Measurements from ENCODE around the gene TPH1.

The TPH1 gene
- total RNA-seq = 0.90 to 1.2 reads per million in 2 experiments

DNA sequence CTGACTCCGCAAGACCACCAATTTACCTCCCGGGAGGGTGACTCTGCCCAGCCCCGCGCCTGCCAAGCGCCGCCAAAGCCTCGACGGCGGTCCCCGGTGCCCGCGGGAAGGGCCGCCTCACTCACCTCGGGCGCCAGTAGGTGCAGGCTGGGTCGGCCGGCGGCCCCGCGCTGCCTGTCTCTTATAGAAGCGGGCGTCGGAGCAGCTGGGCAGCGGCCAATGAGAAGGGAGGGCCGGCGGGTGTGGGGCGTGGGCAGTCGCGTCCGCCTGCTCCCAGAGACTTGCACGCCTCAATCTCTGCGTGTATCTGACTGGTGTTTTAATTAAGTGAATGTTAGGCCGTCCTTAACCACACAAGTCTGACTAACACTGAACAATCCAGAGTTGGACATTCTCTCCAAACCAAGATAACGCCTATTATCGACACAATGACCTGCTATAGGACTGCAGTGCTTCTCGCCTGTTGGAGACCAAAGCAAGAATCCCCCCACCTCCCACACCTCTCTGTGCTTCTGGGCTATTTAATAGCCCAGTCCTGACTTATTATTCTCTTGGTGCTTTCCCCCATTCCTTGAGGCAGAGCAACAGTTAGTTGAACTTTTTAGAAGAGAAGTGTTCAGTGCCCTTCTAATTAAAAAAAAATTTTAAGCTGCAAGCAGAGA lies at the start of gene TPH1:
TSS of gene TPH1 (minus strand) at position 154 of the 662 bp plus-strand sequence. CDS start 5,507 bp downstream, outside the sequence.
- DNase-seq (ENCODE audit: low read depth) = no peak

DNA sequence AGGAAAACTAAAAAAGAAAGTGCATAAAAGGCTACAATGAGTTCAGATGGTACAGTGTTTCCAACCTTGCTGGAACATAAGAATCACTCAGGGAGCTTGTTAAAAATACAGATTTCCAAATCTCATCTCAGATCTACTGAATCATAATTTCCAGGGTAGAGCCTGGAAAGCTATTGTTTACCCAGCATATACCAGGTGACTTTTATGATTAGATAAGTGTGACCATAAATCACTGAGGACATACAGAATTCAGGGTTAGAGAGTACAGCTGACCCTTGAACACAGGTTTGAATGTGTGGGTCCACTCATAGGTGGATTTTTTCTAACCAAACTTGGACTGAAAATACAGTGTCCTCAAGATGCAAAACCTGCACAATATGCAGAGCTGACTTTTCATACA lies 47.9 kb upstream of the TPH1 start:
- DNase-seq (ENCODE audit: low read depth) = no peak

DNA sequence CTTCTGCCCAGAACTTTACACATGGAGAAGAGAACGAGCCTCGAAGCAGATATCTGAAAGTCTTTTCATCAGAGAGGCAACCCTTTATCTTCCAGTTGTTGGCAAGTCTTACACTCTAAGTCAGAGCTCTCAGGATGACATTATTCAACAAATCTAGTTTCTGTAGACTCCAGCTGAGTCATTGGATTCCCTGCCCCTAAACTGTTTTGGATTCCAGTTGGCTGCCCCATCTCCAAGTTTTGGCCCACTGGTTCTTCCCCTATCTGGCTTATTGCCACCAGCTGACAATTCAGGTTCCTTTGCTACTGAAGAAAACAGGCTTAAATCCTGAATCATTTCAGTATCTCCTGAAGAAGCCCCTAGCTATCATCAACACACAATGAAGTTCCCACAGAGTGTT lies 45.7 kb upstream of the TPH1 start:
- DNase-seq (ENCODE audit: low read depth) = no peak

DNA sequence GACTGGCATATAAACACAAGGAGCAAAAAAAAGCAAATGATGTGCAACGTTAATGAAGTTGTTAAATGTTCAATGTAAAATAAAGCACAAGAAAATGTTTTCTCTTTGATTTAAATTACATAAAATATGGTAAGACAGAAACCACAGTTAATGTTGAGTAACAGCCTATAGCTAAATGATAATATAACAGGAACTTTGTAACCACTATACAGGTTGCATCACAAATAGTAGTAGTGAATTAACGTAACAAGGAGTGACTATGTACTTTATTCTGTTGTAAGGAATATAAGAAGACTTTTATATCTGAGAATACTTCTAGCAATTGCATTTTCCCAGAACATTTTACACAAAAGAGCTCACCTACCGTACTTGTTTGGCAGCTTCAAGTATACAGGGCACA lies 42.9 kb upstream of the TPH1 start:
- DNase-seq (ENCODE audit: low read depth) = no peak

DNA sequence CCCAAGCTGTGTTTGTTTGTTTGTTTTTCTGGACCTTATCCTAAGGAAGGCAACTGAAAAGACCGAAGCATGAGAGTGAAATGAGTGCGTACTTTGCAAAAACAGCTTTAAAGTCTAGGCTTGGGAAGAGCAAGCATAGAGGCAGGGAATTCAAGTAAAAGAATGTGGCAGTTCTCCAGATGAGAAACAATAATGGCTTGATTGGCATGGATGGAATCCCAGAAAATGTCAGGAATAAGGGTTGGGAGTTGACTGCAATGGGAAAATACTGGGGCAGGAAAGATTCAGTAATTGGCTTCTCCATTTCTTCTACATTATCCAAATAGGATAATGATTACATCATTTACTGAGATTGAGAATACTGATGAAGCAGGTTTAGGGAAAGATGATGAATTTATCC lies 42.3 kb upstream of the TPH1 start:
- DNase-seq (ENCODE audit: low read depth) = no peak

DNA sequence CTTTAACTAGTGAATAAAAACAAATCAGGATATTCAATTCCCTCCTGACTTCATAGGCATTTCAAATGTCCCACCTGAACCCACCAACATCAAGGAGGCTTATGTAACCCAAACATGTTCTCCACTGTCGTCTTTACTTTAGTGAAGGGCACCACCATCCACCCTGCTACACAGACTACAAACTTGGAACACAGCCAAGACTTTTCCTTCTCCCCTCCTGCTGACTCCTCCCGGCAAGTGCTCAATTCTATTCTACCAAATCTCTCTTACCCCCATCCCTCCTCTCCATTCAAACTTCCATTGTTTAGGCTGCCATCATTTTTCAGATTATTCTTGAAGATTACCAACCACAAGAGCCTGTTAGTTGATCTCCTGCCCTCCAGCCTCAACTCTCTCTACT lies 35.5 kb upstream of the TPH1 start:
- DNase-seq (ENCODE audit: low read depth) = no peak

DNA sequence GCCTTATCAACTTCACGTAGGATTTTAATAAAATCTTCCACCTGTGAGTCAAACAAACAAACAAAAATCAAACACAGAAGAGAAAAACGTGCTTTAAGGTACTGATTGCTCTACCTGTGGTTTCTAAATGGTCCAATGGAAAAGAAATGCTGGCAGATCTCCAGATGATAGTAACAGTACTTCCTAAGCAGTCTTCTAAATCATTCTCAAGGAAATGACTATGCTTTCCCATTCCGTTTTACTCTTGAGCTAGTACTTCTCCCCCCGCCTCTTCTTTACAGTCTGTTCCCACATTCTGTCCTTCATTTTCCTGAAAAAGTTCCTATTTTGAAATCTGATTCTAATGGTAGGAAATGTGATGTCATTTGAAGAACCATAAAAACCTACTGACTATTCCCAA lies 34.4 kb upstream of the TPH1 start:
- DNase-seq (ENCODE audit: low read depth) = no peak

DNA sequence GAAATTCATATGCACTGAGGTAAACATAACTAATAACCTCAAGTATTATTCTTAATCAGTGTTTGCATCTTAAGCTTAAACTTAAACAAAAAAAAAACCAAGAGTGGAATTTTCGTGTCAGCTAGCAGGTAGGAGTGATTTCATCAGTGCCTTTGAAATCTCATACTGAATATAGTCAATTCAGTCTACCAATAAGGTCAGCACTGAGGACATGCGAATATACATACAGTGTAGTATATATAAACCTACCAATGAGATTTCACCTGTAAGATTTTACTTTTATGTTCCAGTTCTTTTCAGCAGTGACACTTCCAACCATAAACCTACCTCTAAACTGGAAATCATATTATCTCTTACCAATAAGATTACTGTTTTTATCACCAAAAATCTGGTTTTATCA lies 32.8 kb upstream of the TPH1 start:
- no peak for DNase-seq (ENCODE audit: low read depth)

DNA sequence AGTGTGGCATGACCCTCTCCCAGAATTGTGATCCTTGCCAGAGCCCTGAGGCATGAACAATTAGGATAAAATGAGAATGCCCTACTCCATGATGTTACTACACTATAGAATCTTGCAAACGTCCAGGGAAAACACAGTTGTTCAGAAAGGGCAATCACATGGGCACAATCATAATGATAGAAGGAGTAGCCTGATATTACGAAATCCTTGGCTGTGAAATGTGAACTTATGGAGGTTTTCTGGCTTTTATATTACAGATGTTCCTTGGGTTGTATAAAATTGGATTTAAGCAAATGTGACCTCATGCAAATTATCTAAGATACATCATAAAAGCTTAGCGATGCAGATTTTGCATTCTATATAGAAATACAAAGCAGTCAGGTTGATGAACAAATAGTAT lies 29.4 kb upstream of the TPH1 start:
- no peak for DNase-seq (ENCODE audit: low read depth)

DNA sequence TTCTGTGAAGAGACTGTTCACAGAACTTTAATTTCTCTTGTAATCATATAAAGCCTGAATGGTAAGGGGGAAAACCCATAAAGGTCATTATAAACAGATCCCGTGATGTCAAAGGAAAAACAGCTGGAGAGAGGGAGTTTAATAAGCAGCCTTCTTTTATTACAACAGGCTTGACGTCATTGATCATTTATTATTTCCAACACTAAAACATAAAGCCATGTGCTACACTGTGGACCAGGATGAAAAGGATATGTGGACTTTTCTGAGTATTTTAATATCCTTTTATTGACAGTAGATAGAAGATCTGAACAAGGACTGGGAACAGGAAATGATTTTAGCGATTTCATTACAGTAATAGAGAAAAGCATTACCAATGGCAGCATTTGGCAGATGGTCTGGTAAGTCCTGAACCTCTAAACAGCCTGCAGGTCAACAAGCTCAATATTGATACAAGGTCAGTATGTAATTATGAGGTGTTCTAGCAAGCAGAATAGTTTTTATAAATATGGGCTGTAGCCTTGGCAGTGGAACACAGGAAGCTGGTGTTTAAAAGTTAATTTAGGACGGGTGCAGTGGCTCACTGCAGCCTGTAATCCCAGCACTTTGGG lies 25.1 kb upstream of the TPH1 start:
- no peak for DNase-seq (ENCODE audit: low read depth)

DNA sequence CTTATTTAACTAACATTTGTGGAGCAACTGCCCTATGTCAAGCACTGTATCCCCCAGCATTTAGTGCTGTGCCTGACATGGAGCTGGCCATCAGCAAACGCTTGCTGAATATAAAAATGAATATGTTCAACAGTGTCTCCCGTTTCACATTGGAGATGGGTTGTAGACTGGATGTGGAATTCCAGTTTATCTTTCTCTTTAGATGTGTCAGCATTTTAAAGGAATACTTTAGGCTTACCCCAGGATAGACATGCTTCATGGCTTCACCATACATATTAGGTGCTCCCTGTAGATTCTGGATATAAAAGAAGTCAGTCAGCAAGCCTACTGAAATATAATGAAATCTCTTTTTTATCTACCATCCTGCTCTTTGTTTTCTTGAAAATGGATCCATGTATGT lies 21.3 kb upstream of the TPH1 start:
- DNase-seq (ENCODE audit: low read depth) = no peak

DNA sequence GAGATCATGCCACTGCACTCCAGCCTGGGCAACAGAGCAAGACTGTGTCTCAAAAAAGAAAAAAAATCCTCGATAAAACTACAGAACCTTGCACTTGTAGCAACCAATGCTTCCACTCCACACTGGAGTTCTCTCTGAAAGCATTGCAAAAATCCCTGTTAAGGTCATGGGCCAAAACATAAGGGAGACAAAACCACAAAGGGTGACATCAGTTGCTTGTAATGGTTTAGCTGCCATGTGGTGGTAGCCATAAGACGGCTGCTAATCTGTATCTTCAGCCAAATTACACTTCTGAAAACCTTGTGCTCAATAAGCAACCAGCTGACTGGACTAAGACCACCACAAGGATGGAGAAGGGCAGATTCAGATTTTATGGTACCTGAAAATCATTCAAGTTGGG lies 20.6 kb upstream of the TPH1 start:
- no peak for DNase-seq (ENCODE audit: low read depth)

DNA sequence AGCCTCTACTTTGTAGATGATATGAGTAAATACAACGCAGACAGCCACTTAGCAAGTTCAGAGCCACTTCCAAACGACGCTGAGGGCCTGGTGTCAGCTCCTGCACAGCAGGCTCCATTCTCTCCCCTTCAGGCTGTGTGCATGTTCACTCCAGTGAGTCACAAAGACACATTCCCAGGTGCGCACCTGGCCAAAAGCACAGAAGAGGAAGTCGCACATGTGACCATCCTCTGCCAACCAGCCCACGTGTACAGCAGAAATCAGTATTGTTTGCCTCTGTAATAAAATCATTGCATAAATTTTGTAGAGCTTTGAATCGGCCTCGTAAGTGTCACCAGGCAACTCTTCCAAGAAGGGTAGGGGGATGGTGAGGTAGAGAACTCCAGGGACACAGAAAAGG lies 19.5 kb upstream of the TPH1 start:
- no peak for DNase-seq (ENCODE audit: low read depth)

DNA sequence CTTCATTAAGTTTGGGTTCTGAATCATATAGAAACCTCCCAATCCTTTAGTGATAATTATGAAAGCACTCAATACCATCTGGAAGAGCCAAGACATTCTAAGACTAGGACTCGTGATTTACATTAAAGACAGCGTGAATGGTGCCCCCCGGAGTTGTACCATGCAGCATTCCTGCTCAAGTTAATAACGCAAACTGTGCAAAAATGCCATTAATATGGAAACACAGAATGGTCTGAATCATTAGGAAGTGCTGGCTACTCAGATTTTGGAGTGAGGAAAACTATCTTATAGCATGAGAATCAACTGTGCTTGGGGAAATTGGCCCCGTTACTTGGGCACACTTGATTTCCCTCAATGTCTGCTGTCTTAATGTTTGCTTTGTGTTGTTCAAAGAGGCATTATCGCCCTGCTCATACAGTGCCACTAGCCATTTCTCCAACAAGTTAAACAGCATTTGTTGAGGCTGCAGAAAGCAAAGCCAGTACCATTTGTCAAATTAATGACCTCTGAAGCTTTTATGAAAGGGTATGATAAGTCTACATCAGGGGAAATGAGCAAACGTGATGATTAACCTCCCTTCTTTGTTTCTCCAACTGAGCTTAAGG lies 18.5 kb upstream of the TPH1 start:
- no peak for DNase-seq (ENCODE audit: low read depth)

DNA sequence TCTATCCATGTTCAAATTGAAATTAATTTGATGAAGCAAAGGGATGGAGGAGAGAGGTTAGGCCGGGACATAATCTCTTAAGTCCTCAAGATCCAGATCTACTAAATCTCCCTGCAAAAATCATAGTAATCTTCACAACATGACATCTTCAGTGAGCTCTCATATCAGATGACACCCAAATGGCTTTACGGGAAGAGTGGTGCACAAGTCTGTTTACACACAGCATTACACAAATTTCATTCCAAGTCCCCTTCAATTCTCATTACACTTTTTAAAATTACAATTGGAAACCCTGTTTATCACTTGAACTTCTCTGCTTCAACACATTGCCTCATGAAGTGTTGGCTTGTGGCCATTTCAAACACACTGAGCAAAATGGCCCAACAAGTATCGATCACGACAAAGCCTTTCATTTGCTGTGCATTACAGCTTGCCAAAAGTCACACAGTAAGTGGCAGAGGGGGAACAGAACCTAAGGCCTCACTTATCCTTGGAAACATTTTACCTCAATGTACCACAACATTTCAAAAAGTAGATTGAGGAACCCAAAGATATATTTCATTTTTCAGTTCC lies 17.9 kb upstream of the TPH1 start:
- no peak for DNase-seq (ENCODE audit: low read depth)

DNA sequence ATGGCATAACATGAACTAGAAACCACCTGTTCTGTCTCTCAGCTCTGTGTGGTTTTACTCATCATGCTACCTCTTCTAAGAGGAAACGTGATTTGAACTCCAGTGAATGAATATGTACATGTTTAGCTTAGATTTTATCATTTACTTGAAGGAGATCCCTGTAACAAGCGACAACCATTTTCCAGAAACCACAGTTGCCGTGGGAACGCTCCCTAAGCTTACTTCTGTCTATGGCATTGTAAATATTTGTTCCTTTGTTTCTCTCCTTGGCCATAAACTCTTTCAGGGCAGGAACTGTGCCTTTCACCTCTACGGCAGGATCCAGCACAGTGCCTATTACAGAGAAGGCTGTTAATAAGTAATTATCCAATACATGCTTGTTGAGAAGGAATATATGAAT lies 17.1 kb upstream of the TPH1 start:
- no peak for DNase-seq (ENCODE audit: low read depth)

DNA sequence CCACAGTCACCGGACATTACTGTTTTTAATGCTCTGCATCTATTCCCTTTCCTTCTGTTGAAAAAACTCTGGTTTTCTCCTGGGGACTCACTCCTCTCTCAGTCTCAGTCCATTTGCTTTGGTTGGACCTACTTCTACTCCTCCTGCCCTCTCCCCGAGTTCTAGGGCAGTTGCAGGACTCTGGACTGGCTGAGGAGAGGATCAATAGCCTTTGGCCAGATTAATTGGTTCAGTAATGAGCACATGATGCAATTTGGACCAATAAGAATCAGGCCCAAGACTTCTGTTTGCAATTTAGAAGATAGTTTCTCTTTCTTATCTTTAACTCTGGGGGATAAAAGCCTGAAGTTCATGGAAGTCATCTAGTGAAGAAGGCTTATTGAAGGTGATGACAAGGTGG lies 15.3 kb upstream of the TPH1 start:
- no peak for DNase-seq (ENCODE audit: low read depth)

DNA sequence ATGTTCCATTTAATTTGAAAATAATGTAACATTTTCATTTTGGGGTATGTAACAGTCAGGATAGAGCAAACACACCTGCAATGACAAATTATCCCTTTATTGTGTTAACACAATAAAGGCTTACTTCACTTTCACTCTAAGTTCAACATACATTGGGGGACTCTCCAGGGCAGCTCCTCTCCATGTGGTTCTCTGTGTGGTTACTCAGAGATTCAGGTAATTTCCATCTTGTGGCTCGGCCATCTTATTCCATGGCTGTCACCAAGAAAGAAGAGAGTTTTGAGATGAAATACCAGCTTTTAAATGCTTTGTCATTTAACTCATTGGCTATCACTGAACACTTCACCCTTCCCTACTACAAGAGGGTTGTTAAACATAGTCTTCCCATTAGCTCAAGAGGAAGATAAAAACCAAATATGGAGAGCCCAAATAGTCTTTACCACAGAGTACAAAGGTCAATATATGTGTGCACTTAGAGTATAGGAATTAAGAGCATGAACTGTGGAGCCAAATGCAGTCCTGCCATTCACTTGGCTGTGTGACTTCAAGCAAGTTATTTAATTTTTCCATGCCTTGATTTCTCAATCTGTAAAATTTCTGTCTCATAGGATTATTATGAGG lies 10.6 kb upstream of the TPH1 start:
- DNase-seq (ENCODE audit: low read depth) = no peak

DNA sequence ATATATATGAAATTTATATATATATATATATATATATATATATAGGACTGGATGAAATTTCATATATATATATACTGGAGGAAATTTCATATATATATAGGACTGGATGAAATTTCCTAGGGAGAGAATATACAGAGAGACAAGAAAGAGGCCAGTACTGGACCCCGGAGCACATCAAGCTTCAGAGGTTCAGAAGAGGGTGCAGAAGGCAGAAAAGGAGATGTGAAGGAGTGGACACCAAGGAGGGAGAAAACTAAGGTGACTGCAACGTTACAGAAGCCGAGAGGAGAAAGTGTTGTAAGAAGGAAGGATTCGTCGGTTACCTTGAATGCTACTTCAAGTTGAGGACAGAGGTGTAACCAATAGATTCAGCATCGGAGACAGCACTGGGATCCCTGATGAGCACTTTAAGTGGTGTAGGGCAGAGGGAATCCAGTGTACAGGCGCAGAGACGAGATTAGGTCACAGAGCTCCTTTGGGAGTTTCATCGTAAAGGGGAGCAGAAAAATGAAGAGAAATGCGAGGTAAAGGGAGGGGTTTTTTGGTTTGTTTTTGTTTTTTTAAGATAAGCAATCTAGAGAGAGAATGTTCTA lies 8.5 kb upstream of the TPH1 start:
- DNase-seq (ENCODE audit: low read depth) = no peak

DNA sequence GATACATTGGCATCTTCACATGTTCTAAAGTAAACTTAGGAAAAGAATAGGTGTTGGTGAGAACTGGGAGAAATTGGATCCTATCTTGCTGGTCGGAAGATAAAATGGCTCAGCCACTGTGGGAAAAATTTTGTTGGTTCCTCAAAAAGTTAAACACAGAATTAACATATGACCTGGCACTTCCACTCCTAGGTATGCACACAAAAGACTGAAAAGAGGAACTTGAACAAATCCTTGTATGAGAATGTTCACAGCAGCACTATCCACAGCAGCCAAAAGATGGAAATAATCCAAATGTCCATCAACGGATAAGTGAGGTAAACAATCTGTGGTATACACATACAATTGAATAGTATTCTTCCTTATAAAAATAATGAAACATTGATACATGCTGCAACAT lies 4.8 kb upstream of the TPH1 start:
- no peak for DNase-seq (ENCODE audit: low read depth)

DNA sequence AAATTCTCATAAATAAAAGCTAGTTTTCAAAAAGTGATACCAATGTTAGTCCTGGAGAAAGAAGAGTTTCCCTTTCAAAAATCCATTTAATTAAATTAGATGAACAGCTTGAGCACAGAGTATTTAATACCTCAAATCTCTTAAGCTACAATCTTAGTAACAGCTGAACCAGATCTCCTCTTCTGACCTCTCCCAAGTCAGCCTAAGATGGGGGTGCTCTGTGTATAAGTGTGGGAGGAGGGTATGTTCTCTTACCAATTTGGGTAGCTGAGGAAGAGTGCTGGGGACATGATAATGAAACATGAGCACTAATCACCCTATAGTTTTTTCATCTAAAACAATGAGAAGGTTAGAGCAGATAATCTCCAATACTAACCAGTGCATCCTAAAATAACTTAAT lies 9.6 kb downstream of the TPH1 start:
- DNase-seq (ENCODE audit: low read depth) = no peak

DNA sequence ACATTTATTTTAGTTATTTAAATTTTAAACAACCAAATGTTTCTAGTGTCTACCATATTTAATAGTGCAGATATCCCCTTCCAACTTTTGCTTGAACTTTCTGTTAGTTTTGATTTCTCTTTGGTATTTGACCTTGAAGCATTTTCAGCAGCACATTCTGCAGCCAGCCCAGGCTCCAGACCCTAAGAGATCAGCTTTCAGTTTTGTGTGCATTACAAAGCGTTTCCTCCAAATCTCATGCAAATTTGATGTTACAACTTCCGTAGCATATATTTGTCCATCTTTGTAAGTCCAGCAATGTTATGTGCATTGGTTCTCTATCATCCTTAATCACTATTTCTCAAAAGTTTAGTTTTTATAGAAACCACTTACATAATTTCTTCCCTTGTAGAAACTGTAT lies 18.6 kb downstream of the TPH1 start:
- no peak for DNase-seq (ENCODE audit: low read depth)

DNA sequence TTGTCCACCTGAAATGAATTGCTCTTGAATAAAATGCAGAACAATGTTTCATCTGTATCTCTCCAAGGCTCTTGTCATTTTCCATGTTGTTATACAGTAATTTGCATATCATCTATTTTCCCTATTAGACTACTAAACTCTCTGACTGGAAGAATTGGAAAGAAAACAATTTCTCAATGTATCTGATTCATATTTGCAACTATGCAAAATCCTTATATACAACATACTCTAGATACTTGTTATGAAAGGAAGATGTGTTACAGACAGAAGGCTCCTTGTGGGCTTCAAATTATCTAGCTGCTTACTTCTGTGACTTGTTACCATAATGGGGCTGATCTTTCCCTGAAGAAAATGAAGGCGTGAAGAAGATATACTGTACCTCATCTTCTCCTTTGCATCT lies 23.6 kb downstream of the TPH1 start:
- no peak for DNase-seq (ENCODE audit: low read depth)

Data from T follicular helper cell (primary cell).